ENCODE measurements around the gene ZFPM1.

ZFPM1 gene

DNA sequence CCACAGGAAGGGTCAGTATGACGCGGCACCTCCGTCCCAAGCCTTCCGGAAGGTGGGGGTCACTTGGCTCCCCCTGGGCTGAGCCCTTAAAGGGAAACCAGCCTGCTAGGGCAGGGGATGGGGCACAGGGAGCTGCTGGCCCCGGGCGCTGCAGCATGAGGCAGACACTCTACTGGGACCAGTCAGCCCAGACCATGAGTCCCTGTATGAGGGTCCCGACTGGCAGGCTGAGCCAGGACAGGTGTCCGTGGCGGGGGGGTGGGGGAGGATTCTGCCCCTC, 73.8 kb downstream of the ZFPM1 start:
- no peak for DNase-seq (ENCODE audit: low read depth)

DNA sequence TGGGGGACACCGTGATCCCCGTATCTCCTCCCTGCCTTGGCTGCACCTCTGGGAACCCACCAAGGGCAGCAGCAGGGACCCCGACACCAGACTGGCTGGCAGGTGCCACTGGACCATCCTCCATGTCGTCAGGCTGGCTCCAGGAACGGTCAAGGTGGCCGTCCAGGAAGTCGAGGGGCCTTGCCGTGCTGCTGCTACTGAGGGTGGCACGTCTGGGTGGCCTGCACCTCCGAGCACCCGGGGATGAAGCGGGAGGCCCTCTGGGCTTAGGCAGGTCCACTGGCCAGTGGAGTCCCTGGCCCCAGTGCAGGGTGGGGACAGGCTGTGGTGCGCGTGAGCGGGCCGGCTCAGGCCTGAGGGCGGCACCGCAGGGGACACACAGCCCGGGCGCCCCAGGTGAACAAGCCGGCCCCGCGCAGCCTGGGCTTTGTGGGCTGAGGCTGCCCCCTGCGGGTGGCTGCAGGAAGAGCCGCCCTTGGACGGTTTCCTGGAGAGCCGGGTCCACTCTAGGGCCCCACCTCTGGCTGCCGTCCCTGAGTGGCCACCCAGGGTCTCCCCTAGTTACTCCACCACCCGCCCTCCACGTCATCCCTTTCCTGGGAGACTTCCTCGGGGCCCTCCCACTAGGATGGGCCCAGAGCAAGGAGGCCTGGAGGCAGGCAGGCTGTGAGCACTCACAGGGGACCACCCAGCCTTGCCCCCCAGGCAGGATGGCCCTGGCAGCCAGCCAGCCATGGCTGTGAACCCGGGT, 74.3 kb downstream of the ZFPM1 start:
- DNase-seq (ENCODE audit: low read depth) = peak; percentile 43

GRCh38 chr16:88527937-88528743, 75.1 kb downstream of the ZFPM1 start:
- no peak for DNase-seq (ENCODE audit: low read depth)

DNA sequence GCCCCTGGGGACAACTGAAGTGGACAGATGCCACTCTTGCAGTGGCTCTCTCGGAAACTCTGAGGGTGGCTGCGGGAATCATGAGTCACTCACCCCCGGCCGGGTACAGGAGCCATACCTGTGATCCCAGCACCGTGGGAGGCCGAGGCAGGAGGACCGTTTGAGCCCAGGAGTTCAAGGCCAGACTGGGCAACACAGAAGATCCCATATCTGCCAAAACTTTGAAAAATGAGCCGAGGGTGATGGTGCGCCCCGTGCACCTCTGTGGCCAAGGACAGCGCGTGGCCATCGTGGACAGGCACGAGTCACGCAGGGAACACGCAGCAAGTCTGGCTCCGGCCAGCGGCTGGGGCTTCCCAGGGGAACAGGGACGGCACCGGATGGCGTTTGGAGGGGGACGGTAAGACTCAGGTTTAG, 75.8 kb downstream of the ZFPM1 start:
- no peak for DNase-seq (ENCODE audit: low read depth)

GRCh38 chr16:88529596-88529995, 76.5 kb downstream of the ZFPM1 start:
- DNase-seq (ENCODE audit: low read depth) = no peak

GRCh38 chr16:88530051-88530857, 77.2 kb downstream of the ZFPM1 start:
- DNase-seq (ENCODE audit: low read depth) = no peak

DNA sequence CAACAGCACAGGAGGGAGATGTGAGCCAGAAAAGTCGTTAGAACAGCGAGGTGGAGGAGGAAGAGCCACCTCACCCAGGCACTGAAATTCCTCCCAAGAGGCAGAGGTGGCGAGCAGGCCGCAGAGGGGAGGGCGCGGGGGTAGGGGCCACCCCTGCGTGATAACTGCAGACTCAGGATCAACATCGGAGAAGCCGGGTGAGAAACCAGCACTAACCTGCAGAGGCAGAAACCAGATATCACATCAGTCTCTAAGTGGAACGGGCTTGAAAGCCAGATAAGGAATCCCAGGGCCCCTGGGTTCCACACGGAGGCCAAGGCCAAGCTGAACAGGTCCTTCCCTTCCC, 77.8 kb downstream of the ZFPM1 start:
- no peak for DNase-seq (ENCODE audit: low read depth)

GRCh38 chr16:88531346-88531745, 78.3 kb downstream of the ZFPM1 start:
- DNase-seq (ENCODE audit: low read depth) = no peak

DNA sequence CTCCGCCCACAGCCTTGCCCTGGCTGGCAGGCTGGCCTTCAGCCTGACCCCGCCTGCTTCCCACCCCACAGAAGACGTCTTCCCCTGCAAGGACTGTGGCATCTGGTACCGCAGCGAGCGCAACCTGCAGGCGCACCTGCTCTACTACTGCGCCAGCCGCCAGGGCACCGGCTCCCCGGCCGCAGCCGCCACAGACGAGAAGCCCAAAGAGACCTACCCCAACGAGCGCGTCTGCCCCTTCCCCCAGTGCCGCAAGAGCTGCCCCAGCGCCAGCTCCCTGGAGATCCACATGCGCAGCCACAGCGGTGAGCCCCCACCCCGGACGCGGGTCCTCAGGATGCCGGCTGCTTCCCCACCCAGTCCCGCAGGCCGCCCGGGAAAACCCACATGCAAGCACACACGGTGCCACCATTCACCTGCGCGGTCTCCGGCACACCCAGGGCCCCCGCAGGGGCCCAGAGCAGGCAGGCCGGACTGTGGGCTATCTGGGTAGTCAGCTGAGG, 78.9 kb downstream of the ZFPM1 start:
- no peak for DNase-seq (ENCODE audit: low read depth)

DNA sequence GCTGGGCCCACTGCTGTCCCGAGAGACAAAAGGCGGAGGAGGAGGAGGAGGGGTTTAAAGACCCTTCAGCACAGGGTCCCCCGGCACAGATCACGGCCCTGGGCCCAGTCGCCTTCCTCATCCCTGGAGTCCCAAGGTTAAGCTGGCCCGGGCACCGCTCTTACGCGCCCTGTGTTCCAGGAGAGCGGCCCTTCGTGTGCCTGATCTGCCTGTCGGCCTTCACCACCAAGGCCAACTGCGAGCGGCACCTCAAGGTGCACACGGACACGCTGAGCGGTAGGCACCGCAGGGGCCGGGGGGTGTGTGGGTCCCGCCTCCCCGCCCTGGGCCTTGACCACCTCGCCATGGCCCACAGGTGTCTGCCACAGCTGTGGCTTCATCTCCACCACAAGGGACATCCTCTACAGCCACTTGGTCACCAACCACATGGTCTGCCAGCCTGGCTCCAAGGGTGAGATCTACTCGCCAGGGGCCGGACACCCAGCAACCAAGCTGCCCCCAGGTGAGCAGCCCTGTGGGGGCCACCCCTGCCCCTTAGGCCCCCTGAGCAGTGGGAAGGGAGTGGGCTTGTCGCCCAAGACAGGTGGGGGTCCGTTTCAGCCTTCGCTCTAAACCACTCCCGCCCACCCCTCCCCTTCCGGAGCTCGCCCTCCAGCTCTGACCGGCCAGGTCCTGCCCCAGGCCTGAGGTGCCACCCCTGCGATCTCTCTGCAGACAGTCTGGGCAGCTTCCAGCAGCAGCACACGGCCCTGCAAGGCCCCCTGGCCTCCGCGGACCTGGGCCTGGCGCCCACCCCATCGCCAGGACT, 79.6 kb downstream of the ZFPM1 start:
- no peak for DNase-seq (ENCODE audit: low read depth)

DNA sequence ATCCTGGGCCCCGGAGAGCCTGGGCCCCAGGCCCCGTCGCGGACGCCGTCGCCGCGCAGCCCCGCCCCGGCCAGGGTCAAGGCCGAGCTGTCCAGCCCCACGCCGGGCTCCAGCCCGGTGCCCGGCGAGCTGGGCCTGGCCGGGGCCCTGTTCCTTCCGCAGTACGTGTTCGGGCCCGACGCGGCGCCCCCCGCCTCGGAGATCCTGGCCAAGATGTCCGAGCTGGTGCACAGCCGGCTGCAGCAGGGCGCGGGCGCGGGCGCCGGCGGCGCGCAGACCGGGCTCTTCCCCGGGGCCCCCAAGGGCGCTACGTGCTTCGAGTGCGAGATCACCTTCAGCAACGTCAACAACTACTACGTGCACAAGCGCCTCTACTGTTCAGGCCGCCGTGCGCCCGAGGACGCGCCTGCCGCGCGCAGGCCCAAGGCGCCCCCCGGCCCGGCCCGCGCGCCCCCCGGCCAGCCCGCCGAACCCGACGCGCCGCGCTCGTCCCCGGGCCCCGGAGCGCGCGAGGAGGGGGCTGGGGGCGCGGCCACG, 80.4 kb downstream of the ZFPM1 start:
- peak; percentile 69 for DNase-seq (ENCODE audit: low read depth)

- peak; percentile 51 for DNase-seq (ENCODE audit: low read depth)
These were observed 81.0 kb downstream of the ZFPM1 start for GRCh38 chr16:88533932-88534637.

DNA sequence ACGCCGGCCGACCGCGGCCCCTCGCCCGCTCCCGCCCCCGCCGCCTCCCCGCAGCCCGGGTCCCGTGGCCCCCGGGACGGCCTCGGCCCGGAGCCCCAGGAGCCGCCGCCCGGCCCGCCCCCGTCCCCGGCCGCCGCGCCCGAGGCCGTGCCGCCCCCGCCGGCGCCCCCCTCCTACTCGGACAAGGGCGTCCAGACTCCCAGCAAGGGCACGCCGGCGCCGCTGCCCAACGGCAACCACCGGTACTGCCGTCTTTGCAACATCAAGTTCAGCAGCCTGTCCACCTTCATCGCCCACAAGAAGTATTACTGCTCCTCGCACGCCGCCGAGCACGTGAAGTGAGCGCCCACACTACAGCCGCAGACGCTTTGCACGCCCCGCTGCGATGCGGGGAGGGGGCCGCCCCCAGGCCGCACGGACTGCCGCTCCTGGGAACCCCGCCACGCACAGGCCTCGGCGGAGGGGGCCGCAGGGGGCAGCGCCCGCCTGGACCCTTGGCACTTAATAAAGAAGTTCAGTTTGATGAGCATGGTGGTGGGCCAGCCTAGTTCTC, 81.6 kb downstream of the ZFPM1 start:
- DNase-seq (ENCODE audit: low read depth) = peak; percentile 67

- no peak for DNase-seq (ENCODE audit: low read depth)
These were observed 82.2 kb downstream of the ZFPM1 start for GRCh38 chr16:88535191-88535856.

DNA sequence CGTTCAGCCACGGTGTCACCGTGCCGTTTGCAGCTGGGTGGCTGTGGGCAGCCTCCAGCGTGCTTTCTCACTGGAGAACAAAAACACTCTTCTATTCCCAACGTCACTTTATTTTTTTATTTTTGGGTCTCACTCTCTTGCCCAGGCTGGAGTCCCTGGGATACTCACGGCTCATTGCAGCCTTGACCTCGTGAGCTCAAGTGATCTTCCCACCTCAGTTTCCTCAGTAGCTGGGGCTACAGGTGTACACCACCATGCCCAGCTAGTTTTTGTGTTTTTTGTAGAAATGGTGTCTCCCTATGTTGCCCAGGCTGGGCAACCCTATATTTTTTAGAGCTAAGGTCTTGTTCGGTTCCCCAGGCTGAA, 82.8 kb downstream of the ZFPM1 start:
- no peak for DNase-seq (ENCODE audit: low read depth)

- no peak for DNase-seq (ENCODE audit: low read depth)
These were observed 83.4 kb downstream of the ZFPM1 start for GRCh38 chr16:88536510-88536909.

DNA sequence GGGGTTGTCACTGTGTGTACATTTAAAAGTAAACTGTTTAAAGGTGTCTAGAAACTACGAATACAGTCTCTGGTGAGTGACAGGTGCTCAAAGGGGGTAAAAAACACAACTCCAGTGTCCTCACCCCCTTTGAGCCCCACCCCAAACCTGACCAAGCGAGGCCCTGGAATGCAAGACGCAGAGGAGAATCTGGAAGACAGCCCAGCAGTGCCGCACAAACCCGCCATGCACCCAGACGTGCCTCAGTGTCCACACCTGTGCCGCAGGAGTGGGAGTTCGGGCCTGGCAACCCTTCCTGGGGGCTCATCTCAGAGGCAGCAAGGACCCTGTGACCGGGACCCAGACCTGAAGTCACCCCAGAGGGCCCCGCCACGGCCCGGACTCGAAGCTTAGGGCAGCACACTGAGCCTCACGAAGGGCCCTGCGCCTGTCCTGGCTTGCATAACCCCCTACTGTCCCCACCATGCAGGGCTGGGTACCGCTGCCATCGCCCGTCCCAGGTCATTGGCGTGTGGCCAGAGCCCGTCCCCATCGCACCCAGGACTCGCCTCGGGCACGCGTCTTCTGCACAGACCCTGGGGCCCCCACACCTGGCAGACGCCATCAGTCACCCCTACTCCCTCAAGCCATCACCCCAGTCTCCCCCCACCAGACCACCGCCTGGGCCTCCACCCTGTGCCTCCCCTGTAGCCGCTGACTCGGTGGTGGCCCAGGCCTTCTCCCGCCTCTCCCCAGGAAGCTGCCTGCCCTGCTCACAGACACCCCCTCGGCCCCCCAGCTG, 84.1 kb downstream of the ZFPM1 start:
- no peak for DNase-seq (ENCODE audit: low read depth)

- DNase-seq (ENCODE audit: low read depth) = no peak
These were observed 84.8 kb downstream of the ZFPM1 start for GRCh38 chr16:88537859-88538258.

- DNase-seq (ENCODE audit: low read depth) = no peak
These were observed 85.4 kb downstream of the ZFPM1 start for GRCh38 chr16:88538366-88539060.
